HG03159 (cell line): ENCODE data around the gene NFYC.

Source experiments
- ATAC-seq: cut with Tn5 transposase; IDR thresholded peaks from one replicate; pipeline ENCODE4 v1.9.1; 2021; ENCODE audit warnings: mild to moderate bottlenecking, moderate library complexity; ENCODE audit not compliant: unreplicated experiment

The NFYC gene

GRCh38 chr1:40691538-40692428 is at the start of gene NFYC:
NFYC (plus strand) TSS chr1:40691704; CDS start chr1:40738844, 47,140 bp downstream.
- ATAC-seq = peak; percentile 76

DNA sequence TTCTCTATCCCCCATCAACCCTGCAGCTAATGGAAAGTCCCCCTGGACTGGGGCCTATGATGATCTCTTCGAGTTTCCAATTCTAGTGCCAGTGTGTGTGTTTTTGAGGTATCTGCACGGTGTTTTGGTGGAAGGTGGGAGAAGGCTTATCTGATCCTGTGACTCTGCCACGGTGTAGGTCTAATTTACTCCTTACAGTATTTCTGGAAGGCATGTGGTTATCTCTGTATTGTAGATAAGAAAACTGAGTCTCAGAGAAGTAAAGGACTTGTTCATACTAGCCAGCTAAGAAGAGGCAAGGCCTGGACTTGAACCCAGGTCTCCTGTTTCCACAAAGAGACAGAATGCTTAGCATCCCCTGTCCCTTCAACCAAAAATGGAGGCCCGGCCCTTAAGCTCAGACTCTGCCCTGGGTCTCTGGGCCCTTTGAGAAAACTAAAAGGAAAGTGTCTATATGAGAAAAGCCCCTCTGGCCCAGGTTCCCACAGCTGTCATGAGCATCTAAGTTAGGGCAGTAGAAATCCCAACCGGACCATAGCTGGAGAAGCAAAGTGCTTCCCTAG is 46.3 kb upstream of the NFYC start:
- no peak for ATAC-seq

DNA sequence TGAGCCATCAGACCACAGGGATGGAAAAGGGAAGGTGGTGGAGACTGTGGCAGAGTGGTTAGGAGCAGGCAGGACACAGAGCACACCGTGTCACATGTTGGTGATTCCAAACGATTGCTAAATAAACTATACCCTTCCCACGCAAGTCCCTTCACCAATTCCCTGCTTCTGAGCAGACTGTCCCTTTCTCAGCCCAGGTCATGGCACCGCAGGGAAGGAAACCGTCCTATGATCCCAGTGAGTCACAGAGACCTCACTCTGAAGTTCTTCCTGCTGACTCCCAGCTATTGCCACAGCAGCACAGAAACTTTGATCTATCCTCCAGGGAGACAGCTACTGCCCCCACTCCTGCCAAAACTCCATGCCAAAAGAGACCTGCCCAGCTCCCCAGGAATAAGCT is 45.2 kb upstream of the NFYC start:
- no peak for ATAC-seq

GRCh38 chr1:40648200-40648599 is 43.3 kb upstream of the NFYC start:
- no peak for ATAC-seq

DNA sequence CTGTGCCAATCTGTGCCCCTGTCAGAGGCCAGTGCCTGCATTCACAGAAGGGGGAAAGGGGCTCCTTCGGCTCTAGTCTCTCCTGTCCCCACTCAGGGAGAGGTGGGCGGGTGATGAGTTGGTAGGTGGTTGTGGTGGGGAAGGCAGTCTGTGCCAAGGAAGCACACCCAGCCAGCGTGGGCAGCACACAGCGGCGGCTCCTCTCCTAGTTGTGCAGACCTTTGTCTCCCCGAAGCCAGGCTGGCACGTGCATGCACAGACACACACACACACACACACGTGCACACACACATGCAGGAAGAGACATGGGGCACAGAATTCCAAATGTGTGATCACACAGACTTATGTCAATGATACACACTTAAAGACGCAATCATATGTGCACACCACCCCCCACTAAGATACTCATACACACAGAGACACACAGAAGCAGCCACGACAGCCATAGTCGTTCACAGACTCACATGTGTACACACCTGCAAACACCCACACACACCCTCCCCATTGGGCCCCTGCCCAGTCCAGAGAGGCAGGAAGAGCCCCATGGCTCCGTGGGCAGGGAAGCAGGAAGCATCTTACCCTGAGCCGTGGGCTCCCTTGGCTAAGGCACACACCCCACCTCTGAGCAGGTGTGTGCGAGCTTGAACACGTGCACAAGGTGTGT is 42.4 kb upstream of the NFYC start:
- no peak for ATAC-seq

- no peak for ATAC-seq
Observed at GRCh38 chr1:40649592-40649930, 41.9 kb upstream of the NFYC start.

GRCh38 chr1:40650075-40650474 is 41.4 kb upstream of the NFYC start:
- no peak for ATAC-seq

- no peak for ATAC-seq
Observed at GRCh38 chr1:40651138-40651857, 40.2 kb upstream of the NFYC start.

- no peak for ATAC-seq
Observed at GRCh38 chr1:40652468-40652867, 39.0 kb upstream of the NFYC start.

DNA sequence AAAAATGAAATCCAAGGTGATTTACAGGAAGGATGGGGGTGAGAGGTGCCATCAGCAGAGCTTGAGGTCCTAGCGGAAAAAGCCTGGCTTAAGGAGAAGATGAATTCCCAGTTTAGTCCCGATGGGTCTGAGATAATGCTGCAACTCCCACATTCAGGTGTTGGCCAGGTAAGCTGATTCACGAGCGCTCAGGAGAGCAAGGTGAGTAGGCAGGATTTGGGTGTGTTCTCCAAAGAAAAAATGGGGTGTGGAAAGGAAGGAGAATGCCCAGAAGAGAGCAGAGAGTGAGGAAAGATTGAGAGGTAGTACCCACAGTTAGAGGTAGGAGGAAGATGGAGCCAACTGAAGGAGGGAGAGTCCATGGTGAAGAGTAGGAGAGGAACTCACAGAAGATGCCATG is 38.5 kb upstream of the NFYC start:
- no peak for ATAC-seq

DNA sequence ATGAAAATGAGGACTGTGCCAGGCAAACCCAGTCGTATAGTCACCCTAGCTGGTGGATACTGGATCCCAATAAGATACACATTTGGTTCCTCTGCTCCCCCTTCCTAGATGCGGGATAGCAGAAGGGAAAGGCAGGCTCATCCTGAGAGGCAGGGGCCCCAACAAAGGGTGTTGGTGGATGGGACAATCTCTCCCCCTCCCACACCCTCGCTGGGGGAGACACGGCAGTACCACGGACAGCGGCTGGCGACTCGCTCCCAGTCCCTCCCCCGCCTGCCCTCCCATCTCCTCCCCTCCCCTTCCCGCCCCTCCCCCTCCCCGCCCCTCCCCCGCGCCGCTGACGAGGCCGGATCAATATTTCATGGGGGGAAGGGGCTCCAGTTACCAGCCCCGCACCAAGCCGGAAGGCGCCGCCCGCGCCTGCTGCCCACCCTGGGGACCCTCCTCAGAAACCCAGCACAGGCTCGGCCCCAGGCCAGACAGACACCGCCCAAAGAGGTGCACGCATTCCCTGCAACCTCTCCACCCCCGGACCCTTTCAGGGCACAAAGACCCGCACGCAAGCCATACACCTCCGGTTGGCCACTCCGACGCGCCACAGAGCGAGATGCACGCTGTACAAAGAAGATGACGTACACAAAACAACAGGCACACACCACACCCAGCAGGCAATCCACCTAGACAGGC is 37.5 kb upstream of the NFYC start:
- no peak for ATAC-seq

- ATAC-seq = no peak
Observed at GRCh38 chr1:40657046-40657445, 34.5 kb upstream of the NFYC start.

DNA sequence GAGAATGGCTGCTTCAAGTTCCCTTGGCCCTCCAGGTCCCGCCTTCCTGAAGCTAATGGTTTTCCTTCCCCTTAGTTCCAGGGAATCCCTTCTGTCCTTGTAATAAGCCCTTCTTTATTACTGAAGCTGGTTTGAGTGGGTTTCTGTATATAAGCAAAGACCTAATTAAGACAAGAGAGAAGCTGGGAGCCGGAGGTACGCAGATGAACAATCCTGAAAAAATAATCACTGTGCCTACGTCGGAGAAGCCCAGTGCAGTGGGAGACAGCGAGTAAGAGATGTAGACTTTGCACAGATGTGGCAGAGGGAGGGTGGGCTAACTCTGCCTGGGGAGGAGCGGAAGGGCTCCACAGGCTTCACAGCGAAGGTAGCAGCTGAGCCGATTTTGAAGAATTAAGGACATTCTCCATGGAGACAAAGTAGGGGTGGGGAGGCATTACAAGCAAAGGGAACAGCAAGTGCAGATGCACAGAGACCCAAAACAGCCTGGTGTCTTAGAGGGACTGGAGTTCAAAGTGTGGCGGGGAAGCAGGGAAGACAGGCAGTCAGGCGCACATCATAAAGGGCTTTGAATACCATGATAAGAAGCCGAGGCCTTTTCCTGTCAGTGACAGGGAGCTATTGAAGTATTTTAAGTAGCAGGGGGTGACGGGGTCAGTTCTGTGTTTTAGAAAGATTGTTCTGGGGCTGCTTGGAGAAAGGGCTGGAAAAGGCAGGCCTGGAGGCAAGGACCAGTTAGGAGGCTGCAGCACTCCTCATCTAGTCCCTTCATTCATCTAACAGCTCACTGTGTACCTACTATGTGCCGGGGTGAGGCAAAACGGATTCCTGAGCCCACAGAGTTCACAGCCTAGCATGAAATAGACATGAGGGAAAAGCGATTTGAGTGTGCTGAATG is 32.5 kb upstream of the NFYC start:
- ATAC-seq = no peak

DNA sequence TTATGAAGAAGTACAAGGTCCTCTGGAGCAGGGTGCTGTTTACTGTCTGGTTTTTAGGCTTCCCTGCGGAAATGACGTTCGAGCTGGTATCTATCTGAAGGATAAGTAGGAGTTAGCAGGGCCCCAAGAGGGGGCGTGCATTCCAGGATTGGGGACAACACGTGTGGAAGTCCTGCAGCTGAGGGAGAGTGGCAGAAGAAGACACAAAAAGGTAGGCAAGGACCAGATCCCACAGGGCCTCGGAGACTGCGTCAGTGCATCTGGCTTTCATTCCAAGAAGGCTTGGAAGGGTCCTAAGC is 31.9 kb upstream of the NFYC start:
- ATAC-seq = no peak

GRCh38 chr1:40661678-40662077 is 29.8 kb upstream of the NFYC start:
- ATAC-seq = no peak

DNA sequence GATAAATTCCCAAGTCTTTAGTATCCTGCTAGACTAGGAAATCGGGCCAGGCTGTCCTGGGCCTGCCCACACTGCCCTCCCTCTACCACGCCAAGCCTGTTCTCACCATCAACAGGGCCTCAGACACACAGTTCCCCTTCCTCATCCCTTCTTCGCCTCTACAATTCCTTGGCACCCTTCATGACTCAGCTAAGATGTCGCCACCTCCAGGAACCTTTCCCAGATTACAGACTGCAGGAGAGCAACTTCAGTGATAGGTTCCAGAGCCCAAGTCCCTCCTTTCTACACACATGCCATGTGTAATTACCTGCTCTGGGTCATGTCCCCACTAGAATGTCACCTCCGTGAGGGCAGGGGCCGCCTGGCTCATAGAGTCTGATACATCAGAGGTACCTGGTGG is 29.4 kb upstream of the NFYC start:
- no peak for ATAC-seq

GRCh38 chr1:40662864-40663263 is 28.6 kb upstream of the NFYC start:
- no peak for ATAC-seq

GRCh38 chr1:40663324-40664166 is 28.0 kb upstream of the NFYC start:
- ATAC-seq = no peak

DNA sequence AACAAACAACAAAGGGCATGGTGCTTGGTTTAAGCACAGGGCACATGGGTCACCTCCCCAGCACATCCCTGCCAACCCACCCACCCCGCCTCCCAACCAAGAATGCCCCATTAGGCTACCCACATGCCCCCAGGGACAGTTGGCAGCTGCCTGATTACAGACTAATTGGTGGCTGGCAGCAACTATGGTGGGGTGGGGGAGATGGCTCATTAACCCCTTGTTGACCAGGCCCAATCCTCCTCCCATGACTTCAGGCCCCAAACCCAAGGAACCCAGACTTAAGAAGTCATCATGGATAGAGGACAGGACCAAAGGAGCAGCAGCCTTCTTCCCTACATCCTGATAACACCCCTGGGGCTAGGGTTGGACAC is 27.4 kb upstream of the NFYC start:
- ATAC-seq = no peak
